NK-92 treated with Interleukin-12 subunit alpha and Interleukin-12 subunit beta, amount 100 ng/mL, for 24 hours (cell line): ENCODE data around the gene PLIN1.

Experiments used
- DNase-seq: peaks from one replicate; lab custom pipeline; 2025; lab: John Stamatoyannopoulos, UW

PLIN1 gene

GRCh38 chr15:89628806-89629715 is 50.1 kb downstream of the PLIN1 start:
- no peak for DNase-seq

- DNase-seq, result no peak
These were observed 50.9 kb downstream of the PLIN1 start for GRCh38 chr15:89628301-89628700.

GRCh38 chr15:89627256-89627970 is 51.8 kb downstream of the PLIN1 start:
- DNase-seq, result no peak

GRCh38 chr15:89625716-89626115 is 53.5 kb downstream of the PLIN1 start:
- no peak for DNase-seq

GRCh38 chr15:89623165-89623564 is 56.0 kb downstream of the PLIN1 start:
- no peak for DNase-seq

- no peak for DNase-seq
These were observed 57.6 kb downstream of the PLIN1 start for GRCh38 chr15:89621547-89621946.

- no peak for DNase-seq
These were observed 62.9 kb downstream of the PLIN1 start for GRCh38 chr15:89616228-89616627.

GRCh38 chr15:89615135-89615534 is 64.0 kb downstream of the PLIN1 start:
- no peak for DNase-seq
